Common myeloid progenitor, CD34-positive (primary cell): ENCODE results near the gene SORBS2.
"Not testable (repeated sequence)": the region's sequence is repeated elsewhere in the genome, so short reads cannot be mapped to it uniquely, and the experiment has no call there.

Experiments used
- CTCF ChIA-PET: fragments of 350-600 bp; sonication (Branson Sonifier 250); formaldehyde crosslinking; loops from one replicate; lab custom pipeline; 2021; ENCODE audit warnings: antibody characterized with exemption; lab: Charles Lee
- POLR2A ChIA-PET: fragments of 350-600 bp; sonication (Branson Sonifier 250); formaldehyde crosslinking; loops from one replicate; lab custom pipeline; 2021; ENCODE audit warnings: antibody characterized with exemption; lab: Charles Lee
- DNase-seq, 3 donors: peaks; one replicate each; pipeline versions ENCODE4 v3.0.0 to v3.0.0-alpha.2; 2013
- H3K27ac ChIP-seq, 2 experiments: 1 replicate in 1 of 2; 2 replicates in 1 of 2; pipeline ENCODE4 v1.7.0; 2013; ENCODE audit warnings: inconsistent platforms in 2 of 2, low read length in 2 of 2, mild to moderate bottlenecking in 2 of 2, low read depth in 1 of 2, moderate library complexity in 1 of 2; ENCODE audit not compliant: severe bottlenecking in 2 of 2, insufficient read depth in 1 of 2, poor library complexity in 1 of 2
- H3K27me3 ChIP-seq, 5 experiments: replicated peaks in 2 of 5; 1 replicate in 3 of 5; 2 replicates in 2 of 5; pipeline versions ENCODE4 v1.6.1 to v1.7.0; 2013; ENCODE audit warnings: low read length in 4 of 5, mild to moderate bottlenecking in 2 of 5, moderate library complexity in 2 of 5, inconsistent platforms in 1 of 5; ENCODE audit not compliant: insufficient read depth in 5 of 5, control insufficient read depth in 4 of 5
- H3K36me3 ChIP-seq, 4 experiments: 1 replicate in 2 of 4; 2 replicates in 2 of 4; pipeline versions ENCODE4 v1.6.1 to v1.7.0; 2013; ENCODE audit warnings: low read length in 3 of 4, control low read depth in 1 of 4, mild to moderate bottlenecking in 1 of 4; ENCODE audit not compliant: control insufficient read depth in 4 of 4, insufficient read depth in 4 of 4
- H3K4me1 ChIP-seq, 4 experiments: 1 replicate in 3 of 4; 2 replicates in 1 of 4; pipeline versions ENCODE4 v1.6.1 to v1.7.1; 2013; ENCODE audit warnings: low read length in 3 of 4, mild to moderate bottlenecking in 3 of 4, control low read depth in 1 of 4, inconsistent platforms in 1 of 4, moderate library complexity in 1 of 4; ENCODE audit not compliant: control insufficient read depth in 4 of 4, insufficient read depth in 4 of 4; ENCODE audit errors: control extremely low read depth in 1 of 4
- H3K4me3 ChIP-seq, 7 experiments: 1 replicate in 4 of 7; 2 replicates in 3 of 7; pipeline versions ENCODE4 v1.5.1 to v1.7.0; 2013; ENCODE audit warnings: mild to moderate bottlenecking in 7 of 7, low read length in 6 of 7, moderate library complexity in 6 of 7, inconsistent platforms in 2 of 7, low read depth in 2 of 7, control low read depth in 1 of 7; ENCODE audit not compliant: insufficient read depth in 4 of 7, control insufficient read depth in 1 of 7; ENCODE audit errors: extremely low read depth in 1 of 7
- H3K9me3 ChIP-seq, 5 experiments: 1 replicate in 4 of 5; 2 replicates in 1 of 5; pipeline versions ENCODE4 v1.6.1 to v1.7.1; 2013; ENCODE audit warnings: low read length in 4 of 5, mild to moderate bottlenecking in 2 of 5, inconsistent platforms in 1 of 5, low read depth in 1 of 5, moderate library complexity in 1 of 5; ENCODE audit not compliant: control insufficient read depth in 4 of 5, insufficient read depth in 2 of 5; ENCODE audit errors: control extremely low read depth in 1 of 5
- WGBS: methylation state at CpG from one replicate; pipeline ENCODE4 v1.1.5; 2013; ENCODE audit not compliant: insufficient coverage; 5-methylcytosine and 5-hydroxymethylcytosine counted together

Gene SORBS2

GRCh38 chr4:185566425-185566824, 245.6 kb downstream of the SORBS2 start:
- no peak for DNase-seq
- Histone ChIP-seq H3K9me3 (peaks cover 0 to 8% (median 0%) of the 10 kb centered on the region in 5 experiments), H3K4me3 (no peak overlapping the region), H3K36me3 (no peaks in the 10 kb centered on the region), H3K27ac (no peak overlapping the region), H3K4me1 (peaks cover 0 to 2% (median 0%) of the 10 kb centered on the region in 4 experiments), H3K27me3 (peaks cover 0 to 27% (median 8%) of the 10 kb centered on the region in 5 experiments)
- ChIA-PET CTCF (interaction anchor here (1.4 kb wide), 1 partner anchor 16 kb away, joined by 4 read pairs; no protein-coding TSS in a partner anchor), POLR2A (no interaction called here)
- WGBS: 100% methylated on average over 2 of the region's 8 CpGs

DNA sequence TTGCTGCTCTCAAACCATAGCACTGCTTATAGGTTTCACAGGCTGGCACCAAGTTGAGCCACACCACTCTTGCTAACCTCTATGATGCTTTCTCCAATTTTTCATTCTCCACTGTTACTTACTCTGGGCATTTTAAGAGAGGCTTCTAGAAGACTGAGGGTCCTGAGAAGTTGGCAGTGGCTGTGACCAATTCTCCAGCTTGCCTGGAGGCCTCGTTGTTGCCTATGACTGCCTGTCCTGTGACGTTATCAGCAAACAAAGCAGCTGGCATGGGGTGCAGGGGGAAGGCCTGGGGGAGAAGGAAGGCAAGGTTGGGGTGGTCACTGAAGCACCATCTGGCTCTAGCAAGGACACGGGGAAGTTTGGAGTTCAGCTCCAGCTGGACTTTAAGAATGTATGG, 246.3 kb downstream of the SORBS2 start:
- ChIA-PET CTCF (no interaction called here), POLR2A (no interaction called here)
- WGBS: 96% methylated on average over 3 of the region's 3 CpGs
- Histone ChIP-seq H3K4me1 (peaks cover 0 to 2% (median 0%) of the 10 kb centered on the region in 4 experiments), H3K36me3 (no peaks in the 10 kb centered on the region), H3K4me3 (no peak overlapping the region), H3K27ac (no peak overlapping the region), H3K9me3 (peaks cover 0 to 8% (median 0%) of the 10 kb centered on the region in 5 experiments), H3K27me3 (peaks cover 0 to 27% (median 8%) of the 10 kb centered on the region in 5 experiments)
- DNase-seq: no peak

GRCh38 chr4:185564349-185564748, 247.6 kb downstream of the SORBS2 start:
- no peak for DNase-seq
- Histone ChIP-seq H3K4me1 (peaks cover 0 to 2% (median 0%) of the 10 kb centered on the region in 4 experiments), H3K36me3 (no peaks in the 10 kb centered on the region), H3K4me3 (no peak overlapping the region), H3K27ac (no peak overlapping the region), H3K9me3 (peaks cover 0 to 10% (median 0%) of the 10 kb centered on the region in 5 experiments), H3K27me3 (peaks cover 0 to 20% (median 10%) of the 10 kb centered on the region in 5 experiments)
- POLR2A ChIA-PET: no interaction called here
- WGBS: 83% methylated on average over 1 of the region's 3 CpGs
- CTCF ChIA-PET: interaction anchor here (1.9 kb wide), 1 partner anchor 34 kb away, joined by 4 read pairs; no protein-coding TSS in a partner anchor

GRCh38 chr4:185562531-185562930, 249.5 kb downstream of the SORBS2 start:
- no peak for DNase-seq
- WGBS: 94% methylated on average over 2 of the region's 3 CpGs
- H3K27ac ChIP-seq: no peak overlapping the region
- H3K27me3 ChIP-seq: peaks cover 0 to 15% (median 6%) of the 10 kb centered on the region in 5 experiments
- no peak overlapping the region for H3K4me3 ChIP-seq
- CTCF ChIA-PET: interaction anchor here (1.9 kb wide), 1 partner anchor 36 kb away, joined by 4 read pairs; no protein-coding TSS in a partner anchor
- H3K4me1 ChIP-seq: peaks cover 0 to 2% (median 0%) of the 10 kb centered on the region in 4 experiments
- no peaks in the 10 kb centered on the region for H3K36me3 ChIP-seq
- peaks cover 0 to 10% (median 0%) of the 10 kb centered on the region in 5 experiments for H3K9me3 ChIP-seq
- POLR2A ChIA-PET: interaction anchor here (0.6 kb wide), 1 partner anchor 82 kb away, joined by 4 read pairs; no protein-coding TSS in a partner anchor

GRCh38 chr4:185560316-185560715, 251.7 kb downstream of the SORBS2 start:
- 94% methylated on average over 5 of the region's 5 CpGs for WGBS
- POLR2A ChIA-PET: no interaction called here
- Histone ChIP-seq H3K9me3 (peaks cover 0 to 9% (median 0%) of the 10 kb centered on the region in 5 experiments), H3K27me3 (peaks cover 0 to 19% (median 2%) of the 10 kb centered on the region in 5 experiments), H3K27ac (no peak overlapping the region), H3K4me3 (no peak overlapping the region), H3K4me1 (no peaks in the 10 kb centered on the region), H3K36me3 (no peaks in the 10 kb centered on the region)
- CTCF ChIA-PET: no interaction called here
- no peak for DNase-seq

- Histone ChIP-seq H3K27ac (no peak overlapping the region), H3K36me3 (no peaks in the 10 kb centered on the region), H3K9me3 (peaks cover 0 to 8% (median 0%) of the 10 kb centered on the region in 5 experiments), H3K4me1 (no peaks in the 10 kb centered on the region), H3K4me3 (no peak overlapping the region), H3K27me3 (peaks cover 0 to 21% (median 2%) of the 10 kb centered on the region in 5 experiments)
- ChIA-PET POLR2A (no interaction called here), CTCF (no interaction called here)
- WGBS: 71% methylated on average over 4 of the region's 4 CpGs
- no peak for DNase-seq
These were observed 252.1 kb downstream of the SORBS2 start for GRCh38 chr4:185559915-185560281.

DNA sequence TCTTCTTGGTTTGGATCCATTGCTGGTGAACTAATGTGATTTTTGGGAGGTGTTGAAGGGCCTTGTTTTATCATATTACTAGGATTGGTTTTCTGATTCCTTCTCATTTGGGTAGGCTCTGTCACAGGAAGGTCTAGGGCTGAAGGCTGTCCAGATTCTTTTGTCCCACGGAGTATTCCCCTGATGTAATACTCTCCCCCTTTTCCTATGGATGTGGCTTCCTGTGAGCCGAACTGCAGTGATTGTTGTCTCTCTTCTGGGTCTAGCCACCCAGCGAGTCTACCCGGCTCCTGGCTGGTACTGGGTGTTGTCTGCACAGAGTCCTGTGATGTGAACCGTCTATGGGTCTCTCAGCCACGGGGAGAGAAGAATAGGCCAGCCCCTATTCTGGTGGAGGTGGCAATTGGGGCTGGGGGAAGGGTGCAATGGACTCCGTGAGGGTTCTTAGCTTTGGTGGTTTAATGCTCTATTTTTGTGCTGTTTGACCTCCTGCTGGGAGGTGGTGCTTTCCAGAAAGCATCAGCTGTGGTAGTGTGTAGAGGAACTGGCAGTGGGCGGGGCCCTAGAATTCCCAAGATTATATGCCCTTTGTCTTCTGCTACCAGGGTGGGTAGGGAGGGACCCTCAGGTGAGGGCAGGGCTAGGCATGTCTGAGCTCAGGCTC, 252.6 kb downstream of the SORBS2 start:
- POLR2A ChIA-PET, CTCF ChIA-PET: not testable (repeated sequence)

More for the DNA sequence above, 252.6 kb downstream of the SORBS2 start:
- not testable (repeated sequence) for H3K36me3 ChIP-seq, DNase-seq, H3K4me1 ChIP-seq, H3K27ac ChIP-seq, H3K9me3 ChIP-seq, H3K4me3 ChIP-seq
- 82% methylated on average over 7 of the region's 8 CpGs for WGBS
- H3K27me3 ChIP-seq: peaks cover 0 to 24% (median 4%) of the 10 kb centered on the region in 5 experiments
